G401 (cell line): ENCODE measurements around the gene METTL23. TPM values are rescaled to one million over a fixed set of nuclear protein-coding genes. Genes with fewer than 3 reads are reported as not detected.
"Not testable (repeated sequence)": the region's sequence is repeated elsewhere in the genome, so short reads cannot be mapped to it uniquely, and the experiment has no call there.

Experiments used
- DNase-seq: peaks from one replicate; pipeline ENCODE4 v3.0.0-alpha.2; 2015; ENCODE audit warnings: low spot score
- in situ Hi-C: cut with HindIII; loops from 2 replicates; pipeline ENCODE4 v1.10.0; 2016; ENCODE audit warnings: low sequenced_read_pairs, mixed read lengths
- total RNA-seq: library from RNA; depleted of rRNA; stranded (reverse); fragments of >200 nt; shearing (Covaris generic); gene quantifications from 2 replicates; pipeline ENCODE4 v1.2.3, GENCODE V29; 2014

Gene METTL23
- total RNA-seq, 1 experiment from 2014 or later, result 25.9 TPM

DNA sequence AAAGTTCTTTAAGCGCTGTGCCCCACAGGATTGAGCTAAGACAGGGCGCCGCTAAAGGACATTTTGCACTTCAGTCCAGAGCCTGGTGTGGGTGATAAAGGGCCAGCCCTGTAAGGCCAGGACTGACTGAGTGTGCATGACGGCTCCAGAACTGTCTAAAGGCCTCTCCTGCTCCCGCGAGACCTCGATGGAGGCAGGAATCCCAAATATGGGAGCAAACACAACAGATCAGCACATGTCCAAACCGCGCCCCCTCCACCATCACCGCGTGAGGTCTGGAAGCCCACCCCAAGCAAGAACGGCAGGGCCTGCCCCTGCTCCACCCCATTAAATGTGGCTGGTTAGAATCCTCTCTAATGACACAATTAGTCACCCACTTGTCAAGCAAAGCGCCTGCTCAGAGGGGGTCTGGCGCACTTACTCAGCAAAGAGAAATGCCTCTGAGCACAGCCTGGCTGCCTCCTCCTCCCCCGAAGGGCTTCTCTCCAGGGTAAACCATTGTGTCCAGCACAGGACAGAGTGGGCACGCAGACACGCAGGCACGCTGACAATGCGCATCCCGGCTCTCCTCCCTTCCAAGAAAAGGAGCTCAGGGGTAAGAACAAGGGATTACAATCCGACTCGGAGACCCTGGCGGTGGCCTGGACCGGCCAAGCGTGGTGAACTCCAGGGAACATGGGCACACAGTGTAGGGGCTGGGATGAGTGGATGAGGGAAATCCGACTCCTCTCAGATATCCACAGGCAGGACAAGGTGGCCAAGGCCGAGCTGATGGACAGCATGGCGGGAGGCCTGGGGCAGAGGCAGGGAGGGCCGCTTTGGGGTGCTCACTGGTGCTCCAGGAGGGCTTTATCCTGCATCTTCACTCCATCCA is 17.3 kb upstream of the METTL23 start:
- in situ Hi-C loops, result no loop called here
- peak; percentile 70 for DNase-seq

GRCh38 chr17:76709951-76710862 is 16.4 kb upstream of the METTL23 start:
- peak; percentile 43 for DNase-seq
- in situ Hi-C loops, result not testable (repeated sequence)

DNA sequence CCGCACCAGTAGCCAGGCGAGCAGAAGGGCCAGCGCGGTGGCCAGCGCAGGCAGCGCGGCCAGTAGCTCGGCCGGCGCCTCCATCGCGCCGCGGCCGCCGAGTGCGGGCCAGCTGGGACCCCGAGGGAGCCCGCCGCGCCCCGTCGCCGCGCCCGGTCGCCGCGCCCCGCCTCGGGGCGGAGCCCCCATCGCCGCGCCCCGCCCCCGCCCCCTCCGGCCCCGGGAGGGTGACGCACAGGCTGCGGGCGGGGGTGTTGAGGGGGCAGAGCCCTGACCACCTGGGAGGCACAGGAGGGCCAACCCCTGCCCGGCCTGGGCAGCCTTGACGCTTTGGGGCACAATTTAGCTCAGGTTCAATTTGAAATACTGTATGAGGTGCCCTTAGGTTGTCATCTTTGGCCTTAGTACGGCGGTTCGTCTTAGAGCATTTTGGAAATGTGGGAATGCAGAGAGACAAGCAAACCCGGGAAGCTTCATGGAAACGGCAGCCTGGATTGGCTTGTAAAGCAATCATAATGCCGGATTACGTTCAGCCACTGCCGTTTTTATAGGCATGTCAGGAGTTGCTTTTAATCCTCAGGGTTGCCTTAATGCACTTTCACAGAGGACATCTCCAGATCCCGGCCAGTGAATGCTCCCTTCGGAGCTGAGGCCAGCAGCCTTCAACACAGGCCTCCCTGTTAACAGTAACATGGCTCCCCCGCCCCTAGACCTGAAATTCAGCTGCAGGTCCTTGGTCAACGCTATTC is 15.6 kb upstream of the METTL23 start, which contains the start of gene MXRA7:
Gene MXRA7, minus strand, starts transcription at position 103 of the 749 bp plus-strand sequence. Its CDS starts 19 bp downstream, at position 84.
- in situ Hi-C loops, result no loop called here
- DNase-seq, result peak; percentile 82

DNA sequence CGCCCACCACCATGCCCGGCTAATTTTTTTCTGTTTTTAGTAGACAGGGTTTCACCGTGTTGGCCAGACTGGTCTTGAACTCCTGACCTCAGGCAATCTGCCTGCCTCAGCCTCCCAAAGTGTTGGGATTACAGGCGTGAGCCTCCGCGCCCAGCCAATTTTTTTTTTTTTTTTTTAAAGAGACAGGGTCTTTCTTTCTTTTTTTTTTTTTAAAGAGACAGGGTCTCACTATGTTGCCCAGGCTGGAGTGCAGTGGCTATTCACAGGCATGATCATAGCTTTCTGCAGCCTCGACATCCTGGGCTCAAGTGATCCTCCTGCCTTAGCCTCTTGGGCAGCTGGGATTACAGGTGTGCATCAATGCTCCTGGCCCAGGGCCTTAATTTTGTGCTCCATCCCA is 14.3 kb upstream of the METTL23 start:
- DNase-seq, in situ Hi-C loops: not testable (repeated sequence)

DNA sequence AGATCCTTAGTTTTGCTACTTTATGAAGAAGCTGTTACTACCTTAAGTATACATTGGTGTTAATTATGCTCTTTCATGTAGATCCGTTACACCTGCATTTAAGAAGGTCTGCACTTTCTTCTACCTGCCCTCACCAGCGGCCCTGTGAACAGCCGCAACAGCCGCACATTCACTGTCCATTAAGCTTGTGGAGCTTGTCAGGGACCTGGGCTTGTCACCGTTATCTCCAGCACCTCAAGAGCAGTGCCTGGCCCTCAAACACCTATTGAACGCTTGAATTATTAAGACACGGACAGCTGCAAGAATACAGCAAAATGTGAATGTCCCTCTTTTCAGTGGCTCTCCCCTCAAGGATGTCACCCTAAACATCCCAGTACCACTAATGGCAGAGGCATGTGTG is 12.9 kb upstream of the METTL23 start:
- DNase-seq, result no peak
- in situ Hi-C loops, result no loop called here

- DNase-seq, result no peak
- in situ Hi-C loops, result no loop called here
Measured at GRCh38 chr17:76714336-76714735, 12.3 kb upstream of the METTL23 start.

DNA sequence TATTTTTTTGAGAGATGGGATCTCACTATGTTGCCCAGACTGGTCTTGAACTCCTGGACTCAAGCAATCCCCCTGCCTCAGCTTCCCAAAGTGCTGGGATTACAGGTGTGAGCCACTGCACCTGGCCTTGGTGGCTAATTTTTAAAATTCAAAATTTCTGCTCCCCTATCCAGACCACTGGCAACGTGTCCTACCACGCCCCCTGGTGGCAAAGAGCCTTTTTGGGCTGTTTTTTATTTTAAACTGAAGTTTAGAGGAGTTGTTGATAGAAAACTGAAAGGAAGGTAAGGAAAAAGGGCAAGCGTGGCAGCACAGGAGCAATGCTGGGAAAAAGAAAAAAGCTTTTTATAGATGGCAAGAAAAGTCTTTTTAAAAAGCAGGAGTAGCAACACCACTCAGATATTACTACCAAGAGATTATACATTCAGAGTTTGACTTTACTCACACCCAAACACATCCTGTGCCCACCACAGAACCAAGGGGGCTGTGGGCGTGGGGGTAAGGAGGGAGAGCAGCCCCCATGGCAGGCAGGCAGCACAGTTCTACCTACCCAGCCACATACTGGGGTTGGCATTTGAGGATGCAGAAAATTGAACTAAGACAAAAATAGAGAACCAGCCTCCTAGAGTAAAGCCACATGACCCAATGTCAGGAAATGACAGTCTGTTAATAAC is 11.7 kb upstream of the METTL23 start:
- in situ Hi-C loops, result no loop called here
- peak; percentile 70 for DNase-seq

GRCh38 chr17:76715496-76715830 is 11.2 kb upstream of the METTL23 start:
- in situ Hi-C loops, result no loop called here
- no peak for DNase-seq

DNA sequence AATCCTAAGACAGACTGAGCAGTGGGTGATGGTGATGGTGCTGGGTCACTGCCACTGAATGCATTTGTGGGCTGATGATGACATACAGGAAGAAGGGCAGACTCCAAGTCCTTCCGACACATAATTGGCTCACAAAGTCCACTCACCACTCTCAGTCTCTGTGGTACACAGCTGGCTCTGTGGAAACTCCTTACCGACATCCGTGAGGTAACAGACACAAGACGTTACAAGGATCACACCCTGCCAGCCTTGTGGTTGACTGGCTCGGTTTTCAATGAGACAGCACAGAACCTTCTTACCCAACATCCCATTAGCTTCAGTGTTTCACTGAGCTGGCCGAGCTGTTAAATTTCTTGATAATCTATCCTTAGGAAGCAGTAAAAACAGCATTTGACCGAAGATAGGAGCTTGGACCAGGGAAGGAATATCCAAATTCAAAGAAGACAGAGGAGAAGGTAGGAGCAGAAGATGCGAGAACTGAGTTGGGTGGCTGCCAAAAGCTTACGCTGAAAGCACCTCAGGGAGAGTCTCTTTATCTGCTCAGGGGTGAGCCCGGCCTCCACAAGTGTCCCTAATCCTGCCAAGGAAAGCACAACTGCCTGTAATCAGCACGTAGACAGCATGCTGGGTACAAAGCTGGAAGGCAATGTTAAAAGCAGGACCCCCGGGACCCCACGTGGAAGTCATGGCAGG is 10.3 kb upstream of the METTL23 start:
- in situ Hi-C loops, result no loop called here
- no peak for DNase-seq

- in situ Hi-C loops, result no loop called here
Measured at GRCh38 chr17:76716839-76717215, 9.8 kb upstream of the METTL23 start.

GRCh38 chr17:76718516-76718915 is 8.1 kb upstream of the METTL23 start:
- no peak for DNase-seq
- in situ Hi-C loops, result no loop called here

More at GRCh38 chr17:76716839-76717215, 9.8 kb upstream of the METTL23 start:
- DNase-seq, result no peak

DNA sequence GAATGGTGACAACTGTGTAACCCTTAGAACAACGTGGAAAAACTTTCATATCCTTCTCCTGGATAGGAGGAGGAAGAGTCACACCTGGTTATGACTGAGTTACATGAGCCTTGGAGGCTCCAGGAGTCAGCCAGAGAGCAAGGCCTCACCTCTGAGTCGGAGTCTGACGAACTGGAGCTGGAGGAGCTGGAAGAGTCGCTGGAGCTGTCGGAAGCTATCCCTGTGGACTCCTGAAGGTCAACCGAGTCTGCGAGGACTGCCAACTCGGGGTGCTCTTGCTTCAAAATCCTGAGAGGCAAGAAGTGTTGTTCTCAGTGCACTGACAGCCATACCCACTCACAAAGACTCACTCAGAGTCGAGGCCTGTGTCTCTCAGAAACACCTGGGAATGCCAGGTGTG is 6.4 kb upstream of the METTL23 start:
- no peak for DNase-seq
- in situ Hi-C loops, result no loop called here

DNA sequence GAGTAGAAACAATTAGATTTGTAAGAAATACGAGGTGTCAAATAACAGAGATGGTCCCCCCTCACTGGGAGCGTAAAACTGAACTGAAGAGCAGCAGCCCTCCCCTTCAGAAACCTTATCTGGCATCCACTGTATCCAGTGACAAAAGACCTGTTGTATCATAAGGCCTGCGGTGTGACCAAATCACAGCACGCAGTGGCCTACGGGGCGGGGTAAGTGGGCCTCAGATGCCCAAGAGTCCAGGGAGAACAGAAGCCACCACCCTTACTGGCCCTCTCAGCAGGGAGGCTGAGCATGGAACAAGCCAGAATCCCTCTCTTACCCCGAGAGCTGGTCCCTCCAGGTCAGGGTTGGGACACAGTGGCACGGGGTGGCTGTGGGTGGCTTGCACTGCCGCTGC is 5.7 kb upstream of the METTL23 start:
- no peak for DNase-seq

GRCh38 chr17:76721463-76721862 is 5.2 kb upstream of the METTL23 start:
- in situ Hi-C loops, result no loop called here
- DNase-seq, result no peak

More for the DNA sequence above, 5.7 kb upstream of the METTL23 start:
- in situ Hi-C loops, result no loop called here

DNA sequence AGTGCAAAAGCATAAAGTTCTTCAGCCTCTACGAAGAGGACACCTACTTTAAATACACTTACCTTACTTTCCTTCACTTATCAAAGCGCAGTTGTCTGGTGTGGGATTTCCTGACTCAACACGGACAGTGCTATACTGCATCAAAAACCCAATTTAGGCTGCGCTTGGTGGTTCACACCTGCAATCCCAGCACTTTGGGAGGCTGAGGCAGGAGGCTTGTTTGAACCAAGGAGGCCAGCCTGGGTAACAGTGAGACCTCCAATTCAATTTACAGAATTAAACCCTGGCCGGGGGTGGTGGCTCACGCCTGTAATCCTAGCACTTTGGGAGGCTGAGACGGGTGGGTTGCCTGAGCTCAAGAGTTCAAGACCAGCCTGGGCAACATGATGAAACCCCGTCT is 4.4 kb upstream of the METTL23 start:
- DNase-seq, result no peak
- in situ Hi-C loops, result no loop called here

GRCh38 chr17:76722977-76723376 is 3.7 kb upstream of the METTL23 start:
- DNase-seq, in situ Hi-C loops: not testable (repeated sequence)

DNA sequence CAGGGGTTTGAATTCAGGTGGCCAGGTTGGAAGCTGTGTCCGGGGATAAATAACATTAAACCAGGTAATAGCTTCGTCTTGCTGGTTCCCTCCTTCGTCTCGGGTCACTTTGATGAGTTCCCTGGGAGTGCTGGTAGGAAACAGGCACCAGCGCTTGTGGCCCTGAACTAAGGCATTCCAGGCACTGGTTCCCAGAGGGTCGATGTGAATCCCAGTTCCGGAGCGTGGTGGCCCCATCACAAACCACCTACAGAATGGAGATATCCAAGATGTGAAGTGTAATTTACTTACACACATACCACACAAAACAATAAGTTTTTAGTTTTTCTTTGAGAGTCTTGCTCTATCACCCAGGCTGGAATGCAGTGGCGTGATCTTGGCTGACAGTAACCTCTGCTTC is 2.8 kb upstream of the METTL23 start:
- in situ Hi-C loops, result no loop called here
- no peak for DNase-seq

GRCh38 chr17:76725580-76726230 is 934 bp upstream of the METTL23 start:
- in situ Hi-C loops, result no loop called here
- DNase-seq, result no peak
